Peyer's patch (tissue), 4 donors: ENCODE results near the gene TDG.

Experiments used
- POLR2A ChIP-seq, 2 donors: fragments of 450-650 bp; IDR thresholded peaks; one replicate each; pipeline ENCODE4 v1.5.1; 2017; ENCODE audit warnings: antibody characterized with exemption in 2 of 2, mild to moderate bottlenecking in 2 of 2, moderate library complexity in 2 of 2
- TF ChIP-seq, protein P1 (sequence below), 6 experiments: fragments of 450-650 bp in 4 of 6; fragments of 200-600 bp in 2 of 6; sonication (generic) in 1 of 6; IDR thresholded peaks; one replicate each; pipeline ENCODE4 v1.5.1; 2017 to 2019; ENCODE audit warnings: antibody characterized with exemption in 6 of 6, mild to moderate bottlenecking in 3 of 6, moderate library complexity in 1 of 6

DNA sequence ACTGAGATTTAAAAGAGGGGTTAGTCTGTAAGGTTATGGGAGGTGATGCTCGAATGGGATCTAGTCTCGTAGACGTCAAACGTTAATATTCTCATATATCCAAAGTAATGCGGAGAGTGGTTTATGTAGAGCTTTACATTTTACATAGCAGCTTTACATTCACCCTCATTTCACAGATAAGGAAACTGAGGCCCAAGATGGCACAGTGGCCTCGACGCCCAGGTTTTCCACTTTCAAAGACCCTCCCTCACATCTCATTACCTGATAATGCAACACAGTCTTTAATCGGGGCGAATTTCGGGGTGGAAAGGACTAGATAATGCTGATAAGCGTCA is 450 bp upstream of the TDG start:
- TF ChIP-seq, protein P1, sequence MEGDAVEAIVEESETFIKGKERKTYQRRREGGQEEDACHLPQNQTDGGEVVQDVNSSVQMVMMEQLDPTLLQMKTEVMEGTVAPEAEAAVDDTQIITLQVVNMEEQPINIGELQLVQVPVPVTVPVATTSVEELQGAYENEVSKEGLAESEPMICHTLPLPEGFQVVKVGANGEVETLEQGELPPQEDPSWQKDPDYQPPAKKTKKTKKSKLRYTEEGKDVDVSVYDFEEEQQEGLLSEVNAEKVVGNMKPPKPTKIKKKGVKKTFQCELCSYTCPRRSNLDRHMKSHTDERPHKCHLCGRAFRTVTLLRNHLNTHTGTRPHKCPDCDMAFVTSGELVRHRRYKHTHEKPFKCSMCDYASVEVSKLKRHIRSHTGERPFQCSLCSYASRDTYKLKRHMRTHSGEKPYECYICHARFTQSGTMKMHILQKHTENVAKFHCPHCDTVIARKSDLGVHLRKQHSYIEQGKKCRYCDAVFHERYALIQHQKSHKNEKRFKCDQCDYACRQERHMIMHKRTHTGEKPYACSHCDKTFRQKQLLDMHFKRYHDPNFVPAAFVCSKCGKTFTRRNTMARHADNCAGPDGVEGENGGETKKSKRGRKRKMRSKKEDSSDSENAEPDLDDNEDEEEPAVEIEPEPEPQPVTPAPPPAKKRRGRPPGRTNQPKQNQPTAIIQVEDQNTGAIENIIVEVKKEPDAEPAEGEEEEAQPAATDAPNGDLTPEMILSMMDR (IDR thresholded peaks at IDR 0.05): no peak
- no peak for TF ChIP-seq POLR2A (IDR thresholded peaks at IDR 0.05)
